Activated CD8-positive, alpha-beta memory T cell treated with anti-CD3 and anti-CD28 coated beads, Interleukin-2, amount 50 U/mL, for 48 hours (primary cell): ENCODE results near the gene SMS.
"Not testable (repeated sequence)": the region's sequence is repeated elsewhere in the genome, so short reads cannot be mapped to it uniquely, and the experiment has no call there.

Source experiments
- DNase-seq: peaks from one replicate; pipeline ENCODE4 v3.0.0-alpha.2; 2020

Gene SMS

GRCh38 chrX:21952624-21953023, 12.1 kb downstream of the SMS start:
- no peak for DNase-seq

- not testable (repeated sequence) for DNase-seq
Measured at GRCh38 chrX:21953195-21953830, 12.8 kb downstream of the SMS start.

DNA sequence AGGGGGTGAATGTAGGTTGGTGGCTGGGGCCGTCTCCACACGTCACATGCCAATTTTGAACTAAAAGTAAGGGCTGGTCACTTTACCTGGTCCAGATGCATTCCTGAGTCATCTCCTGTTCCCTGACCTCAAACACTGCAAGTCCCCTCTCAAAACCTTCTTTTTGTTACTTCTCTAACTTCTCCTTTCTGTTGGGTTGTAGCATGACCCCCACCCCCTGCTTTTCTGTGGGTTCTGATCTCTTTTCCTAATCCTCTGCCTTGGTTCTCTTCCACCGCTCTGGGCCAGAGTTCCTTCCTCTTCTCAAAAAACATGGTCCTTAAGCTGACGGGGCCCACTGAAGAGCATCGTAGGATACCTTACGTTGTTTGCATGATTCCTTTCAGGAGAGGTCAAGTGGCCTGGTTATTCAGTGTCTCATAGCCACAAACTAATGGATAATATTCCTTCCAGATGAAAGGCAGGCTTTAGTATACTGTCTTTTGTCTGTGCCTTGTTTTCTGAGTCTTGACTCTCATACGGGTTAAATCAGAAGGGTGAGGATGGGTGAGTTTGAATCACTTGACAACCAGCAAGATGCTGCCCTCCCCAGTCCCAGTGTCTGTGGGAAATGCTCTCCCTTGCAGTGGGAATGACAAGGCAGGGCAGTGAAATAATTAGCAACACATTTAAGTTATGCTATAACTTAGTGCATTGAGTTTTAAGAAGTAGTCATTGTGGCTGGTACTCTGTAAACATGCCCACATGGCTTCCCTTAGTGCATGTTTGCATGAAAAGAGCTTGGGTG, 15.1 kb downstream of the SMS start:
- DNase-seq = no peak

DNA sequence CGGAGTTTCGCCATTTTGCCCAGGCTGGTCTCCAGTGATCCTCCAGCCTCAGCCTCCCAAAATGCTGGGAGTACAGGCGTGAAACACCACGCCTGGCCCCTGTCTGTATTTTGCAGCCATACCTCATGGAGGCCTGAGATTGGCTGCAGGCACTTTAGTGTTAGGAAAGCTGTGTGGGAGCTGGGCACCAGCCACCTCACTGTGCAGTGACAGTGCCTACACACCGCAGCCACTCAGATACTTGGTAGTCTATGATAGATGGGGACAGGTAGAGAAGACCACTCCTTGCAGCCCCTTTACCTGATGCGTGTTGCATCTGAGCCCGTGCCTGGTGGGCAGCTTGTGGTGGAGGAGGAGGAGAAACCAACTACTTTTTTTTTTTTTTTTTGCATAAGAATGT, 16.3 kb downstream of the SMS start:
- DNase-seq = no peak

GRCh38 chrX:21958187-21958586, 17.7 kb downstream of the SMS start:
- no peak for DNase-seq

DNA sequence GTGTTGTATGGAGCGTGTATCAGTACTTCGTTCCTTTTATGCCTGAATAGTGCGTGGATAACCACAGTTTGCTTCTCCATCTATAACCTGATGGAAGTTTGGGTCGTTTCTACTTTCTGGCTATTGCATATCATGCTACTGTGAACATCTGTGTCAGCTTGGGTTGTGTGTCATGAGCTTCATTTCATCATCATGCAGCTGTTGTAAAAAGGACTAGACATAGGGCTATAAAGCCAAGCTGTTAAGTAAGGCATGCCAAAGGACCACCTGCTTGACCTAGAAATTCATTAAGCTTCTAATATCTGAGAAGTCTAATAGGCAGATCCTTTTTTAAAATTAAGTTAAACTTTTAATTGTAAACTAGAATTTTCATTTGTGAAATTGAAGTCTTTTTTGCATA, 18.4 kb downstream of the SMS start:
- DNase-seq = no peak

DNA sequence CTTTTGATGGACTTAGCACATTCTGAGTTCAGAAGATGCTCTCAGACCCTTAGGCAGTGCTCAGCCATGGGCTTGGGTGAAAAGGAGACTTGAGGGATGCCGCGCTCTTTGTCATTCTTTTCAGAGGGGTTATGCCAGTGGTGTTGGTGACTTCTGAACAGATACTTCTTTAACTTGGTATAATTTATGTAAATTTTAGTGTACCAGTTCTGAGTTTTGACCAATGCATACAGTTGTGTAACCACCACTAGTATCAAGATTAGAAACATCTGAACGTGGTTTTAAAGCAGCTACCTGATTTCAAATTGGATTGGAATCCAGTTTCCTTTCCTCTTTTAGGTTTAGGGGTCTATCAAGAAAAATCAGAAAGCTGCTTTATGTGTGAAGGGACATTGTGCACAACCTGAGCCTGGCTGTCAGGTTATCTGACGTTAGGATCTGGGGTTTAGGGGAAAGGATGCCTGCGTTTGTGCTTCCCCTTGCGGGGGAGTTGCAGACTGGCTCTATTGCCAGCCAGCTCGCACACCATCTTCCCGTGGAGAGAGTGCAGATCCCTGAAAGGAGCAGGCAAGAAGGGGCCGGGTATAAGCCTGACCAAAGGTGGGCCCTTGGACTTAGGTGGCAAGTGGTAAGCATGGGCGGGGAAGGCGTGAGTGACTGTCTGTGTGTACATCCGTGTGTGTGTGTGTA, 19.0 kb downstream of the SMS start:
- no peak for DNase-seq

DNA sequence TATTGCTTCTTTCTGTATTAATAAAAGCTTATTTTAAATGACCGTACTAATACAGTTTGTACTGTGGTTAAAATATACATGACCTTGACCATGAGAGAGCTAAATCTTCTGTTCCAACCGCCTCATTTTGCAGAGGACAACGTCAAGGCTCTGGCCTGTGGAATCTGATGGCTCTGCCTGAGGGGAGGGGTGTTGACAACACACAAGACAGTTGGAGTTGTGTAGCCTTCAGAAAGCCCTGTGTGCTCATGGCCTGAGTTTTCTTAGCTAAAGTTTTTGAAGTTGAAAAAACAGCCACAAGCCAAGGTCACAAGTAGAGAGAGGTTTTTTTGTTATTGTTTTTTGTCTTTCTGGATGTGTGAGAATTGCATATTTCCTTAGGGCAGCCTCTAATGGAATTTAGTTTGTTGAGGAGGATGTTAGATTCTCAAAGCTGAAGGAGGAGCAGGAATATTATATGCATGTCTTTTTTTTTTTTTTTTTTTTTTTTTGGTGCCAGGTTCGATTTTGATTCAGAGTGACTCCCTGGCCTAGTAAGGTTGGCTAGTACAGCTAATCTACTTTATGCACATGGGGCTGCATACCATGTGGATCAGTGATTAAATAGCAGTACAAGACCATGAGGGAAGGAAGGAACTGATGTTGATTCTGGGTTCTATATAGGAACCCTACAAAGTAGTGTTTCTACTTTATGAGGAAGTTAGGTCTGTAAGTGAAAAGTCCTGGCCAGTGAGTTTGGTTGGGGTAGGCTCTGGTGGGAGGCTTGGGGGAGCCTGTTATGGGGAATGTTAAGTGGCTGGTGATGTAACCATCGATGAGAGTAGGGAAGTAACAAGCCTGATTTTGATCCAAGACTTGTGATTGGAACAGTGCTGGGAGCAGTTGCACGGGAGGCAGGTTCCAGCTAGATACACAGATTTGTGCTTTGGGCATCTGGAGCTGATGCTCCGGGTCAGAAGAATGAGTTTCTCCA, 20.3 kb downstream of the SMS start:
- DNase-seq = no peak

DNA sequence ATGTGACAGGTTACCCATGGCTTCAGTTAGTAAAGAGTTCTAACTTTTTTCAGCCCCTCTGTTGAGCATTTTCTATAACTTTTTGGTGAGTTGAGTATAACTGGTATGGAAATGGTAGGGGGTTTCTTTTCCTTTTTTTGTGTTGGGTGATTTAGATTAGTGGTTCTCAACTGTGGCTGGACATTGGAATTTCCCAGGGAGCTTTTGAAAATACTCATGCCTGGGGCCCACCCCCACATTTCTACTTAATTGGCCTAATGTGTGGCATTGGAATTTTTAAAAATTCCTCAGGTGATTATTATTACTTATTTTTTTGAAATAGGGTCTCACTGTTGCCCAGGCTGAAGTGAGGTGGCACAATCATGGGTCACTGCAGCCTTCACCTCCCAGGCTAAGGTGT, 21.9 kb downstream of the SMS start:
- no peak for DNase-seq

DNA sequence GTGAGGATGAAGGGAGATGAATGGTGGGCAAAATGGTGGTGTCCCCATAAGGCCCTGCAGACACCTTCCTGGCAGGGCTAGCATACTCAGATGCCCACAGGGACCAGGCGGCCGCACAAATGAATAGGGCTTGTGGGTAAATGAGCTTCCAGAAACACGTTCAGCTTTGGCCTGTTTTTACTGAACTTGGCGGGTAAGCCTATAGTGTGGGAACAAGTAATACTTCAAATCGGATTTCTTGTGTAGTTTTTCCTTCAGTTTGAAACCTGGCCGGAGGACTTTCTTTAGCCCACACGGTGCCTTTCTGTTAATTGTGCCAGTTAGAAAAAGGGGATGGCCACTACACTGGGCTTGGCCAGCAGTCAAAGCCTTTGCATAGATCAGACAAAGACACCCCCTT, 22.8 kb downstream of the SMS start:
- DNase-seq = no peak

DNA sequence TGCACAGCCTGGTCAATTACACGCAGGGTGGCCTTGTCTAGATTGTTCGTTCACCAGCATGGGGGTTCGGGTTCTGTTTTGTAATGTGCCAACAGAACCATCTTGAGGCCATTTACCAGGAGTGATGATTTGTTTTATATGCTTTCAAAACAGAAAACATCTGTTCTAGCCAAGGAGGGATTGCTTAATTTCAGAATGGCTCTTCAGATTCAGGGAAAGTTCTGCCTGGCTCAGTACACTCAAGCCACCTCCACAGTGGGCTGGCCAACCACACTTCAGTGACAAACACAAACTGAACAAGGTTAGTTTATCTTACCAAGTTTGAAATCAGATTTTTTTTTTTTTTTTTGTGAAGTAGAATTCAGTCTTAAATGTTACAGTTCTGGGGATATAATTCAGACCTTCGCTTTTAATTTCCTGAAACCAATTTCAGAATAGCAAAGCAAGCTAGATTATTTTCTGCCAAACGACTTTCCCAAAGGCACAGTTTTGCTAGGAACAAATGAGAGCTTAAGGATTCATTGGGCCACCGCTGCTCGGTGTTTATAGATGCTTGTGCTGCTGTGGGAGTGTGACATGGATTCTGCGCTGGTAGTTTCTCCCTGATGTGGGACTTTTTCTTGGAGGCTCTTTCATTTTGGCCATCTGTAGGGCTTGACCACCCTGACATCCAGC, 23.4 kb downstream of the SMS start:
- no peak for DNase-seq

- no peak for DNase-seq
Measured at GRCh38 chrX:21966866-21967265, 26.4 kb downstream of the SMS start.

- no peak for DNase-seq
Measured at GRCh38 chrX:21968333-21968732, 27.8 kb downstream of the SMS start.

DNA sequence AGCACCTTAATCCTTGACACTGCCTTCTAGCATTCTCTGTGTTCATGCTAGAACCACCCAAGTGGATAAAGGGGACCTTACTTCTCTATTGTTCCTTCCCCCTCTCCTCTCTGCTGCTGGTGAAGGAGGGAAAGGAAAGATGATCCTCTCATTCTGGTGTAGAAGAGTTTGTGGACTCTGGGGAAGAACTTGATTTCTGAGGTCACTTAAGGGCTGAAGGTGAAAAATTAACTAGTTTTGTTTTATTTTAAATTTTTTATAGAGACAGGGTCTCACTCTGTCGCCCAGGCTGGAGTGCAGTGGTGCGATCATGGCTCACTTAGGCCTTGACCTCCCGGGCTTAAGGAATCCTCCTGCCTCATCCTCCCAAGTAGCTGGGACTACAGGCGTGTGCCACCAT, 29.8 kb downstream of the SMS start:
- DNase-seq = no peak

GRCh38 chrX:21972046-21972445, 31.5 kb downstream of the SMS start:
- no peak for DNase-seq

- no peak for DNase-seq
Measured at GRCh38 chrX:21972721-21973120, 32.2 kb downstream of the SMS start.

DNA sequence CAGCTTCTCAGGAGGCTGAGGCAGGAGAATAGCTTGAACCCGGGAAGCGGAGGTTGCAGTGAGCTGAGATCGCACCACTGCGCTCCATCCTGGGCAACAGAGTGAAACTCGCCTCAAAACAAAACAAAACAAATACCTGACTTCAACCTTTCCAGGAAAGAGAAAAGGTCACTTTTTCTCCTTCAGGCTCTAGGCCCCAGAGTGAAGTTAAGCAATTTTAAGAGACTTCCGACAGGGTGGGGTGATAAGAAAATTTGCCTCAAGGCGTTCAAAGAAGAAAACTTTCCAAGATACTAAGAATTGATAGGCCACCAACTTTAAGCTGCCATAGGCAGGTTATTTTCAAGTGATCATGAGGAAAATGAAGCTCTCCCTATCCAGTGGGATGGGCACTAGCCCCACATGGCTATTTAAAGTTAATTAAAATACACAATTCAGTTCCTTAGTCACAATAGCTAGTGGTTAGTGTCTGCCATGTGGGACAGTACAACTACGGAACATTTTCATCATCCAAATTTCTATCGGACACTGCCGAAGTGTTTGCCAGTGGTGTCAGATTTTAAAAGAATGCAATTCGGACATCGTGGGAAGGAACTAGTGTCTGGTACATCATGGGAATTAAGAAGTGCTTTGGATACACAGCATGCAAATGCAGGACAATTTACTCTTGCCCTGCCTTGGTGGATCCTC, 33.0 kb downstream of the SMS start:
- no peak for DNase-seq

DNA sequence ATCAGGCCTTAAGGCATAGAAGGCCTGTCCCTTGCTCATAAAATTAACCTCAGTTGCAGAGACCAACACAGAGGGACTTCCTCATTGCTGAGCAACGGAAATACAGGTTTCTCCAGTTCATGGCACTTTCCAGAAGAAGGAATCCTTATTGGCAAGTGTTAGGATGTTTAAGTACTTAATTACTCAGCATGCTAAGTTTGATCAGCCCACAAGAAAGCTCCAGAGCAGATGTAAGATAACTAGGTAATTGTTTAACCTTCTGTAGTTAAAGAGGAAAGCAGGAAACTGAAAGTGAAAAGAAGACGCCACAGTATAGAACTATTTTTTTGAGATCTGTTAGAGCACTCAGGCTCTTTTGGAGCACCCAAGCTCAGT, 33.5 kb downstream of the SMS start:
- DNase-seq = no peak

- no peak for DNase-seq
Measured at GRCh38 chrX:21975242-21975641, 34.7 kb downstream of the SMS start.

- no peak for DNase-seq
Measured at GRCh38 chrX:21975812-21976211, 35.3 kb downstream of the SMS start.

DNA sequence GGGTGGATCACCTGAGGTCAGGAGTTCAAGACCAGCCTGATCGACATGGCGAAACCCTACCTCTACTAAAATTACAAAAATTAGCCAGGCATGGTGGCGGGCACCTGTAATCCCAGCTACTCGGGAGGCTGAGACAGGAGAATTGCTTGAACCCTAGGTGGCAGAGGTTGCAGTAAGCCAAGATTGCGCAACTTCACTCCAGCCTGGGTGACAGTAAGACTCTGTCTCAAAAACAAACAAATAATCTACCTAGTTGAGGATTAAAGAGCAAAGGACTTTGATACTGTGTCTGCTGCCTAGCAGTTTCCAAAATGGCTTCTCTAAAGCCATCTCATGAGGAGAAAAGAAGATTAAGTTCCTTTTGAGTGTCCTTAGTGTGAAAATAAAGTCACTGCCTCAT, 37.8 kb downstream of the SMS start:
- no peak for DNase-seq

- DNase-seq = no peak
Measured at GRCh38 chrX:21982311-21982710, 41.8 kb downstream of the SMS start.
